ENCODE measurements around the gene GLA.
A peak's percentile ranks its signal among the peaks of the same experiment; 100 is the strongest.

GLA gene

GRCh38 chrX:101407748-101408531, at the start of gene GLA, which contains the start of gene HNRNPH2:
GLA (minus strand) TSS chrX:101407925; CDS start chrX:101407903, 22 bp downstream.
HNRNPH2 (plus strand) TSS chrX:101408222; CDS start chrX:101411989, 3,767 bp downstream.
- DNase-seq: peak; percentile 99

GRCh38 chrX:101452056-101452455, 44.3 kb upstream of the GLA start:
- DNase-seq: no peak

- DNase-seq: no peak
These were observed 43.2 kb upstream of the GLA start for GRCh38 chrX:101450961-101451360.

- DNase-seq: no peak
These were observed 42.4 kb upstream of the GLA start for GRCh38 chrX:101450085-101450484.

- DNase-seq: no peak
These were observed 41.6 kb upstream of the GLA start for GRCh38 chrX:101449279-101449678.

GRCh38 chrX:101442085-101442484, 34.4 kb upstream of the GLA start:
- DNase-seq: no peak

- DNase-seq: no peak
These were observed 22.8 kb upstream of the GLA start for GRCh38 chrX:101430457-101431078.

GRCh38 chrX:101429934-101430333, 22.2 kb upstream of the GLA start:
- no peak for DNase-seq

GRCh38 chrX:101427954-101428353, 20.2 kb upstream of the GLA start:
- DNase-seq: no peak

GRCh38 chrX:101419489-101419888, 11.8 kb upstream of the GLA start:
- no peak for DNase-seq

GRCh38 chrX:101417981-101418841, 10.5 kb upstream of the GLA start:
- no peak for DNase-seq

- DNase-seq: no peak
These were observed 9.5 kb upstream of the GLA start for GRCh38 chrX:101417190-101417589.

- no peak for DNase-seq
These were observed 9.0 kb upstream of the GLA start for GRCh38 chrX:101416691-101417090.

GRCh38 chrX:101415180-101416145, 7.7 kb upstream of the GLA start:
- DNase-seq: peak; percentile 50

GRCh38 chrX:101411984-101412383, 4.3 kb upstream of the GLA start:
- DNase-seq: no peak

GRCh38 chrX:101410461-101410860, 2.7 kb upstream of the GLA start:
- no peak for DNase-seq

GRCh38 chrX:101409043-101409442, 1.3 kb upstream of the GLA start:
- no peak for DNase-seq

- DNase-seq: no peak
These were observed 762 bp upstream of the GLA start for GRCh38 chrX:101408532-101408841.

- DNase-seq: no peak
These were observed 468 bp downstream of the GLA start for GRCh38 chrX:101407167-101407747.

- DNase-seq: no peak
These were observed 7.9 kb downstream of the GLA start for GRCh38 chrX:101399825-101400224.

GRCh38 chrX:101398694-101399093, 9.0 kb downstream of the GLA start:
- DNase-seq: no peak

- DNase-seq: no peak
These were observed 9.9 kb downstream of the GLA start for GRCh38 chrX:101397779-101398178.
